Pulmonary artery endothelial cell (primary cell): ENCODE data around the gene MTSS2. TPM values are rescaled to one million over a fixed set of nuclear protein-coding genes. Genes with fewer than 3 reads are reported as not detected.

ENCODE experiments used
- DNase-seq: peaks from one replicate; pipeline ENCODE4 v3.0.0-alpha.2; 2011; ENCODE audit warnings: low read depth, low spot score
- total RNA-seq: library from RNA; depleted of rRNA; stranded (reverse); fragments of >200 nt; gene quantifications from 2 replicates; pipeline ENCODE4 v1.2.3, GENCODE V29; 2014

Gene MTSS2, protein sequence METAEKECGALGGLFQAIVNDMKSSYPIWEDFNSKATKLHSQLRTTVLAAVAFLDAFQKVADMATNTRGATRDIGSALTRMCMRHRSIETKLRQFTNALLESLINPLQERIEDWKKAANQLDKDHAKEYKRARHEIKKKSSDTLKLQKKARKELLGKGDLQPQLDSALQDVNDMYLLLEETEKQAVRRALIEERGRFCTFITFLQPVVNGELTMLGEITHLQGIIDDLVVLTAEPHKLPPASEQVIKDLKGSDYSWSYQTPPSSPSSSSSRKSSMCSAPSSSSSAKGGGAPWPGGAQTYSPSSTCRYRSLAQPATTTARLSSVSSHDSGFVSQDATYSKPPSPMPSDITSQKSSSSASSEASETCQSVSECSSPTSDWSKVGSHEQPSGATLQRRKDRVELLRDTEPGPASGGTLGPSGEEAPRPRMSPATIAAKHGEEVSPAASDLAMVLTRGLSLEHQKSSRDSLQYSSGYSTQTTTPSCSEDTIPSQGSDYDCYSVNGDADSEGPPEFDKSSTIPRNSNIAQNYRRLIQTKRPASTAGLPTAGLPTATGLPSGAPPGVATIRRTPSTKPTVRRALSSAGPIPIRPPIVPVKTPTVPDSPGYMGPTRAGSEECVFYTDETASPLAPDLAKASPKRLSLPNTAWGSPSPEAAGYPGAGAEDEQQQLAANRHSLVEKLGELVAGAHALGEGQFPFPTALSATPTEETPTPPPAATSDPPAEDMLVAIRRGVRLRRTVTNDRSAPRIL
- total RNA-seq, result 6.1 and 13.0 TPM in 2 replicates

- no peak for DNase-seq
Observed at GRCh38 chr16:70685938-70686375, at the start of gene MTSS2. Gene MTSS2, minus strand, starts transcription at chr16:70686053. Its CDS starts 262 bp downstream, at chr16:70685791.

DNA sequence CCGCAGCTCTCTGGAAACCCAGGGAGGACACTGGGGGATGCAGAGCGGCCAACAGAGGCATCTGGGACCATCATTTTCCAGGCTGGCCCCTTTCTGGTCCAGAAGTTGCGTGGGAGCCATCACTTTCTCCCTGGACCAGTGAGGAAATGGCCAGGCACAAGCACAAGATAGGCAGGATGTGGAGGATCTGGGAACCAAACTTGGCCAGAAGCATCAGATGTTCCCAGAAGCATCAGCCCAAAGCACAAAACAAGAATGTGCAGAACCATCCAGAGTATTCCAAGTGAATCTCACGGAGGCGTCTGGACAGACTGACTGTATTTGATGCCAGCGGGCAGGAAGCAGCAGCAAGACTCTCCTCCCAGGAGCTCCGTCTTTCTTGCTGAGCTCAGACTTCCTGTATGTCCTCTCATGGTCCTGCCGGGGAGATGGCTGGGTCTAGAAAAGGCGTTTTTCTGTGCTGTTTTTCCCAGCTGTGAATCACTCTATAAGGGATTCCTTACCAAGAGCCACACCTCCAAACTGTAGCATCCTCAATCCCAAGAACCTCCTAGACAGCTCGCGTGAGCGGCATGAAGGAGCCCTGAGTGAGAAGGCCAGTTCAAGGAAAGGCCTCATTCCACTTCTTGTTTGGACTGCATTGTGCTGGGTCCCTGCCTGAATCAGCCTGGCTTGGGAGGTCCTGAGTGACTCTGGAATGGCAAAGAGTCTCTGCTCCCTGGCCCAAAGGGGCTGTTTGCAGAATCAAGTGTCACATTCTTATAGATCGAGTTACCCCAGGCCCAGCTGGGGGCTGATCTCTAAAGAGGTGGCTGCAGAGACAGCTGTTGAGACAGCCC lies 49.5 kb upstream of the MTSS2 start:
- no peak for DNase-seq

DNA sequence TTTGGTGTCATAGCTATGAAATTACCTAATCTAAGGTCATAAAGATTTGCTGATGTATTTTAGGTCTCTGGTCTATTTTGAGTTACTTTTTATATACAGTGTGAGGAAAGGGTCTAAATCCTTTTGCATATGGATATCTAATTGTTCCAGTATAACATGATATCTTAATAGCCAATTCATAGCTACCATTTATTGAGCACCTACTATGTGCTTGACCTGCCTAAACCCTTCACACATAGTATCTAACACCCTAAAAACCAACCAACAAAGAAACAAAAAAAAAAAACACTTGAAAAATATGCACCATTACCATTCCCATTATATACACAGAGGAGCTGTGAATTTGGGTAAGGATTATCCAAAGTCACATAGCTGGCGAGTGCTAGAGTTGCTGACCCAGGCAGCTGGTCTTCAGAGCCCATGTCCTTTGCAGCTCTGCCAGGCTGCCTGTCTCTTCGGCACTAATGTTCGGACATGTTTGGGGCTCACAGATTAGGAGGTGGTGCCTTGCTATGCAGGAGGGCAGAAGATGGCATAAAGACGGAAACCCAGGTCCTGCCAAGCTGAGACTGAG lies 48.8 kb upstream of the MTSS2 start:
- DNase-seq, result no peak

- no peak for DNase-seq
Observed at GRCh38 chr16:70730944-70731343, 45.1 kb upstream of the MTSS2 start.

DNA sequence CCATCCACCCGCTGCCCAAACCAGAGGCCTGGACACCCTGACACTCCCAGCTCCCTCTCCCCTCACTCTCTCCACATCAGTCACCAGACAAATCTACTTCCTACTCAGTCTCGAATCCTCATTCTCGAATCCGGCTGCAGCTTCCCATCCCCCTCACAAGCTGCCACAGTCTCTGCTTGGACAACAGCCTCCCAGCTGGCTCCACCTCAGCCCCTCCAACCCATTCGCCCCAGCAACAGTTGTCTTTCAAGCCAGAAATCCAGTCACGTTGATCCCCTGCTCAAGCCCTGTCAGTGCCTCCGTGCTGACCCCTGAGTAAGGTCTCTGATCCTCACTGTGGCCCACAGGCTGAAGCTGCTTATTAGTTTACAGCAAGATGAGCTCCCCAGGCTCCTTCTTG lies 44.2 kb upstream of the MTSS2 start:
- no peak for DNase-seq

GRCh38 chr16:70729292-70729691 lies 43.4 kb upstream of the MTSS2 start:
- no peak for DNase-seq

GRCh38 chr16:70728150-70728549 lies 42.3 kb upstream of the MTSS2 start:
- no peak for DNase-seq

DNA sequence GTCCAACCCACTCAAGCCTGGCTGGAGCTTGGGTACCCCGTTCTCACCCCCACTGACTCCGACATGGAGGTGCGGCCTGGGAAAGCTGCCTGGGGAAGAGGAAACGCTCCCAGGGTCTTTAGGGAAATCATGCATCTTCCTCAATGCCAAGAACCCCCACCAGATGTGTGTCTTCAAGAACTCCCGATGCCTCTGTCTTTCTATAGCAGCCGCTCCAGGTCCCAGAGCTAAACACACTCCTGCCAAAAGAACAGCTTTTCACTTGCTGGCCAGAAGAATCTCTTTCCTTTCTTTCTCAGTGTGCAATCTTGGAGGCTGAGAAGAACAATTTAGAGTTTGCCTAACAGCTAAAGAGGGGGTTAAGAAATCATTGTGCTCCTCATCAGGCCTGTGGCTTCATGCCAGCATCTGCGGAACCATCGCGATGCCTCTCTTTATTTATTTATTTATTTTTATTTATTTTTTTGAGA lies 41.1 kb upstream of the MTSS2 start:
- no peak for DNase-seq

GRCh38 chr16:70725912-70726828 lies 40.3 kb upstream of the MTSS2 start:
- DNase-seq, result no peak

DNA sequence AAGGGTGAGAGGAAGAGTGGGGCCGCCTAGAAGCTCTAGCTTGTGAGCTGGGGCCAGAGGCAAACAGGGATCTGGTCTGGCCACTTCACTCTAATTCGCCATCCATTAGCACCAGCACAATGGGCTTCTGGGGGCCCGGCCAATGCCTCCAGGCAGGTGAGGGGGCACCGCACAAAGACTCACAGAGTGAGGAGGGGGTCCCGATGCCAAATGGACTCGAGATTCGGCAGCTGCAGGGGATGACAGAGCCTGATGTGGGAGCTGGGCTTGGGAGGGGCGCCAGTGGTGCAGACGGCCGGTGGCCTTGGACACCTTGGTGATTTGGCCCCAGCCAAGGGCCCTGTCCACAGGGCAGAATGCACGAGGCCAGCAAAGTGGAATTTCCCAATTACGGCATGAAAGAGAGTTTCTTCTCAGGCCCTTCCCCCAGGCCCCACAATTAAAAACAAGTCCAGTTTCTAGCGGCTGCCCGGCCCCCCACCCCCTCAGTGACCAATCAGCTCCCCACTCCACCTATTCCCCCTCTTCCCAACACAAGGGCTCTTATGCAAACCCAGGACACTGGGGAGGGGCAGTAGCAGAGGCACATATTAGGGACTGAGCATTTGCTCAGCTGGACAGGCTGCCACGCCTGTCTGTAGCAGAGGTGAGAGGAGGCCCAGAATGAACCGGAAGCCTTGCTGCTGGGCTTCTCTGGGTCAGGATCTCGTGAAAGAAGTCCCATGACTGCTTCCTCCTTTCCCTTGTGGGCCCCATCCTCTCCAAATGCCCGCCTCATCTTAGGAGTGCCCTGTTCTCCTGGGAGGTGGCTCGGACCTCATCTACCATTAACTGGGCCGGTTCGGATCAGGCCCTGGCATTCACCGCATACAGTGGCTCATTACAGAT lies 39.4 kb upstream of the MTSS2 start:
- no peak for DNase-seq

DNA sequence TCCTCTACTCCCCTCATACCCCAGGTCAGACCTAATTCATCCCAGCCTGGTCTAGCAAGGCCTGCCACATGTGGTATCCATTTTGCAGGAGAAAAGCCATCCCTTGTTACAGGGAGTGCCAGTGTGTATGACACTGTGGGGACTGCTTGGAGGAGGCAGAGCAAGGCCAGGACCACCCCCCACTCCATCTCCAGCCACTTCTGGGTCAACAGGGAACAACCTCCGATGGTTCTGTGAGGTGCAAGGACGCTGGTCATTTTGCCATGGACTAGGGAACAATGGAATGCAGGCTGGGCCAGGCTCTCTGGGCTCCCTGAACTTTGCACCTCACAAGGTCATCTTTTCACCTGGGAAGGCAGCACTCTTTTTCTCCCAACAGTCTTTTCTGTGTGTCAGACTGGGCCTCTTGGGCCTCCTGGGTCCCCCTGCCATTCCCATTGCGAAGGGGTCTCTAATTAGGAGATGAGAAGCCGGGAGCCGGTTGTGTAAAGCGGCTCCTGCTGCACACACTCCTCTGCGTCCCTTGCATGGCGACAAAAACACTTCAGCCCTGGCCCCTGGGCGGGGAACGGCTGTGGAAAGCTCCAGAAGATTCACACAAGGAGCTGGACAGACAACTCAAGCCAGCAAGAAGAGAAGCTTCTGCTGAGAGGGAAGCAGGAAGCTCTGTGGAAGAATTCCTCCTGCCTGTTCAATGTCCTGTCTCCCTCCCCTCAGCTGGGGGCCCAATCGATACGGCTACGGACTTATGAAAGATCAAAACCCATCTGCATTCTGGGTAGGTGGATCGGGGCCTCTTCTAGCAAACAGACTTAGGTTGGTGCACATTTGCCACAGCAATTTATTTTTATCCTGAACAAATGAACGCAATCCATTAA lies 38.5 kb upstream of the MTSS2 start:
- DNase-seq, result no peak

DNA sequence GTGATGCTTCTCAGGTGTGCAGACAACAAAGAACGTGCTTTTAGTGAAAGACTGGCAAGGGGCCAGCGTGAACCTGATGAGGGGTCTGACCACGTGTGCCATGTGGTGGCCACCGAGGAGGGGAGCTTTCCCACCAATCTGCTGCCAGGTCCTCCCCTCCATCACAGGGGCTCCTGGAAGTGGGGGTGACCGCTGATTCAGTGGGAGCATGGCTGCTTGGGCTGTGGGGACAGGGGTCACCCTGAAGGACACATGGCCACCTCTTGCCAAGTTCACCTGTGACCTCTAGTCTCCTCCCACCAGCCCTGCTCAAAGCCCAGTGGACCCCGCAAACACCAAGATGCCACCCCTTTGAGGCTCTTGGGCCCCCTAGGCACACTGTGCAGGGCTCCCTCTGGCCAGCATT lies 37.9 kb upstream of the MTSS2 start:
- DNase-seq, result no peak

- DNase-seq, result no peak
Observed at GRCh38 chr16:70721202-70721963, 35.5 kb upstream of the MTSS2 start.

GRCh38 chr16:70720425-70721201 lies 34.8 kb upstream of the MTSS2 start:
- DNase-seq, result no peak

DNA sequence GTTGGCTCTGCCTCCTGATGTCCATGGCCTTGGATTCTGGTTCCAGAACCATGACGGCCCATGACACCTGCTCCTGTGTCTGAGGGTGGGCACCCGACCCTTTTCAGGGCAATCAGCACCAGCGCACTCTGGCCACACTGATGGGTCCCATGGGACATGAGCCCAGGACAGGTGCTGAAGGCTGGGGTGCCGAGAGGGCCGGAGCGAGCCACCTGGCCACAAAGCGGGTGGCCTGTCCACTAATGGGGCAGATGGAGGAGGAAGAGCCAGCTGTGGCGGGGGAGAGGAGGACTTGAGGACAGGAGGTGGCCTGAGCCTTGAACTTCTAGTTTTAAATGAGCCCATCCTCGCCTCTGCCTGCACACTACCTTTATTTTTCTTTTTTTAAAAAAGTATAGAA lies 31.2 kb upstream of the MTSS2 start:
- no peak for DNase-seq

- DNase-seq, result no peak
Observed at GRCh38 chr16:70715860-70716357, 30.1 kb upstream of the MTSS2 start.
